ENCODE results near the gene SPRR4.

SPRR4 gene

DNA sequence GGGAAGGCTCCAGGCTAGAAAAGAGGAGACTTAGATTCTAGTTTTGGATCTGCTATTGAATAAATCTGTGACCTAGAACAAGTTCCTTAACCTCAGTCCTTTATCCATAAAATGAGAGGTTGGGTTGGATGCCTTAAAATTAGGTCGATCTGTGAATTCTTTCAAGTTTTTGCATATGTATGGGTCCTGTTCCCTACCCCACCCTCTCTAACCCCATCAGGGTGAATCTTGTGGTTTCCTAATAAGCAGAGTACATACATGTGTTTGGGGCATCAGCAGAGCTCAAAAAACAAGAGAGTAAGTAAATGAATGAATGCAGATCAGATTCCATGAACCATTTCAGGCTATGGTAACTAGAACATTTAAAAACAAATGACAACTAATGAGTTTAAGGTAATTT is 6.2 kb downstream of the SPRR4 start:
- FAIRE-seq (no peak), DNase-seq (ENCODE audit: insufficient read length, low spot score) (no peak)
- no peak for TF ChIP-seq CTCF (IDR thresholded peaks at IDR 0.05; ENCODE audit: insufficient read depth, missing control alignments)

- FAIRE-seq (no peak), DNase-seq (ENCODE audit: insufficient read length, low spot score) (no peak)
- TF ChIP-seq CTCF (IDR thresholded peaks at IDR 0.05; ENCODE audit: insufficient read depth, missing control alignments), result no peak
Measured at GRCh38 chr1:152977614-152978013, 7.2 kb downstream of the SPRR4 start.

- DNase-seq (ENCODE audit: insufficient read length, low spot score) (no peak), FAIRE-seq (no peak)
- TF ChIP-seq CTCF (IDR thresholded peaks at IDR 0.05; ENCODE audit: insufficient read depth, missing control alignments), result no peak
Measured at GRCh38 chr1:152980676-152981075, 10.2 kb downstream of the SPRR4 start.

DNA sequence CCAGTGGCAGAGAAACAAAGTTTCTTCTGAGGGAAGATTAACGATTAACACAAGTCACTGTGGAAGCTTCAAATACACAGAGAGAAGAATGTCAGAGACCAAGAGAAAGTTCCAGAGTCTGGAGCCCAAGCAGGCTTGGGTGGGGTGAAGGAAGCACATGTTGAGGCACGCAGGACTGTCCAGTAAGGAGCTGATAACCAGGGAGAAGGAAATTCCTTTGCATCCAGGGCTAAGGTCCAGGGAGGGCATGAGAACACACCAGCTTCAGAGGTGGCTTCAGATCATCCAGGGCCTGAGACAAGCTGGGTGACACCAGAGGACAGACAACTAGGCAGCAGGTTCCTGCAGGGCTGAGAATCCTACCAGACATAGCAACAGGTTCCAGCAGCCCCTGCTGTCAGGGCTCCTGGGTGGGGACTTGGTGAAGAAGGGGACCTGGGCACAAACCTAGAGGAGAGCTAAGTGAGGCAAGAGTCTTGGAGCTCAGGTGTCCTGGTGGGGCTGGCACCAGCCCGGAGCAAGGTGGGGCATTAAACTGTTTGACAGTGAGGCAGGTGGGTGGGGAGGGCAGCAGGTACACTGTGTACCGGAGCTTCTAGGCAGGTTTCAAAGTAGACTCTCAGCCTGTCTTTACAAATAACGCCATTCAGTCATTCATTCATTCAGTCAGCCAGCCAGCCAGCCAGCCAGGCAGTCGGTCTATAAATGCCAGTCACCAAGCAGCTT is 10.9 kb downstream of the SPRR4 start:
- no peak for DNase-seq (ENCODE audit: insufficient read length, low spot score)
- FAIRE-seq, result no peak
- no peak for TF ChIP-seq CTCF (IDR thresholded peaks at IDR 0.05; ENCODE audit: insufficient read depth, missing control alignments)

GRCh38 chr1:152982076-152982475 is 11.6 kb downstream of the SPRR4 start:
- no peak for TF ChIP-seq CTCF (IDR thresholded peaks at IDR 0.05; ENCODE audit: insufficient read depth, missing control alignments)
- FAIRE-seq, result no peak

DNA sequence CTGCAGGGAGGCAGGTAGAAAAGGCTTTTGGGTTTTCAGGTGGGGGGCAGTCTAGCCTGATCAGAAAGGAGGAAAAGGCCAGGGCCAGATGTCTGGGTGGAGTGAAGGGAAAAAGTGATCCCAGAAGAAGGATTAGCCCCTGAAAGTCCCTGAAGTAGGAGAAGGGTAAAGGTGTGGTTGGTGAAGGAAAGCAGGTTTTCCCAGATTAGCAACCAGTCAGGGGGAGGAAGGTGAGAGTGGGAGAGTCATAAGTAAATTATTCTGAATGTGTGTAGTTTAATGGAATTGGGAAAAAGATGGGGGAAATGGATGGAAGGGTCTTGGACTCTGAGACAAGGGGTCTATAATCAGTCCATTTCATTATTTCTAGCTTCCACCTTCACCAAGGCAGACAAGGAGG is 12.8 kb downstream of the SPRR4 start:
- DNase-seq (ENCODE audit: insufficient read length, low spot score) (no peak), FAIRE-seq (no peak)
- no peak for TF ChIP-seq CTCF (IDR thresholded peaks at IDR 0.05; ENCODE audit: insufficient read depth, missing control alignments)

More at GRCh38 chr1:152982076-152982475, 11.6 kb downstream of the SPRR4 start:
- DNase-seq (ENCODE audit: insufficient read length, low spot score), result no peak

GRCh38 chr1:152983743-152984142 is 13.3 kb downstream of the SPRR4 start, which contains the start of gene SPRR1A:
Gene SPRR1A, plus strand, starts transcription at chr1:152984081. Its CDS starts 1,150 bp downstream, at chr1:152985231.
- no peak for FAIRE-seq

More at GRCh38 chr1:152983743-152984142, 13.3 kb downstream of the SPRR4 start, which contains the start of gene SPRR1A:
- DNase-seq (ENCODE audit: insufficient read length, low spot score), result no peak
- no peak for TF ChIP-seq CTCF (IDR thresholded peaks at IDR 0.05; ENCODE audit: insufficient read depth, missing control alignments)
